ENCODE data around the gene NEK11.
"Not testable (repeated sequence)": the region's sequence is repeated elsewhere in the genome, so short reads cannot be mapped to it uniquely, and the experiment has no call there.

Gene NEK11

GRCh38 chr3:131026321-131027151 lies at the start of gene NEK11, which contains the start of gene ASTE1:
TSS of gene NEK11 (plus strand) at chr3:131026877. CDS start at chr3:131029709, 2,832 bp downstream.
TSS of gene ASTE1 (minus strand) at chr3:131026825. CDS start at chr3:131025306, 1,519 bp downstream.
- peak; percentile 92 for DNase-seq

- DNase-seq: no peak
These were observed 47.6 kb upstream of the NEK11 start for GRCh38 chr3:130979117-130979516.

GRCh38 chr3:130981469-130981868 lies 45.2 kb upstream of the NEK11 start:
- DNase-seq: no peak

- DNase-seq: no peak
These were observed 36.4 kb upstream of the NEK11 start for GRCh38 chr3:130990282-130990681.

- DNase-seq: no peak
These were observed 35.6 kb upstream of the NEK11 start for GRCh38 chr3:130991126-130991525.

GRCh38 chr3:130992344-130992743 lies 34.3 kb upstream of the NEK11 start:
- no peak for DNase-seq

GRCh38 chr3:130997289-130997688 lies 29.4 kb upstream of the NEK11 start:
- no peak for DNase-seq

GRCh38 chr3:131001071-131001470 lies 25.6 kb upstream of the NEK11 start:
- no peak for DNase-seq

- DNase-seq: no peak
These were observed 22.1 kb upstream of the NEK11 start for GRCh38 chr3:131004603-131005002.

GRCh38 chr3:131007256-131007655 lies 19.4 kb upstream of the NEK11 start:
- DNase-seq: no peak

- no peak for DNase-seq
These were observed 18.9 kb upstream of the NEK11 start for GRCh38 chr3:131007782-131008181.

GRCh38 chr3:131008326-131008725 lies 18.4 kb upstream of the NEK11 start:
- DNase-seq: no peak

GRCh38 chr3:131009698-131010097 lies 17.0 kb upstream of the NEK11 start:
- no peak for DNase-seq

GRCh38 chr3:131018970-131019369 lies 7.7 kb upstream of the NEK11 start:
- no peak for DNase-seq

- no peak for DNase-seq
These were observed 6.5 kb upstream of the NEK11 start for GRCh38 chr3:131020122-131020693.

GRCh38 chr3:131025539-131025938 lies 1.1 kb upstream of the NEK11 start:
- DNase-seq: no peak

GRCh38 chr3:131028844-131029243 lies 2.2 kb downstream of the NEK11 start:
- no peak for DNase-seq

- no peak for DNase-seq
These were observed 5.0 kb downstream of the NEK11 start for GRCh38 chr3:131031660-131032059.

GRCh38 chr3:131033480-131034080 lies 6.9 kb downstream of the NEK11 start:
- peak; percentile 65 for DNase-seq

GRCh38 chr3:131036200-131036816 lies 9.6 kb downstream of the NEK11 start:
- DNase-seq: no peak

GRCh38 chr3:131036986-131037385 lies 10.3 kb downstream of the NEK11 start:
- DNase-seq: no peak

- no peak for DNase-seq
These were observed 11.6 kb downstream of the NEK11 start for GRCh38 chr3:131038326-131038725.

- not testable (repeated sequence) for DNase-seq
These were observed 15.8 kb downstream of the NEK11 start for GRCh38 chr3:131042271-131042985.

Measured in NCI-H82 (cell line).